SKM-1 treated with dmso at 0.1 percent for 144 hours (cell line): ENCODE measurements around the gene ATXN7.
A peak's percentile ranks its signal among the peaks of the same experiment; 100 is the strongest.

Experiments used
- DNase-seq: peaks from one replicate; lab custom pipeline; 2025; ENCODE audit not compliant: unreplicated experiment; lab: John Stamatoyannopoulos, UW

The ATXN7 gene

GRCh38 chr3:63905731-63906620 is 42.3 kb downstream of the ATXN7 start:
- no peak for DNase-seq

GRCh38 chr3:63908081-63908736 is 44.5 kb downstream of the ATXN7 start:
- no peak for DNase-seq

GRCh38 chr3:63908776-63909175 is 45.1 kb downstream of the ATXN7 start:
- no peak for DNase-seq

- no peak for DNase-seq
These were observed 45.8 kb downstream of the ATXN7 start for GRCh38 chr3:63909431-63909830.

- DNase-seq: no peak
These were observed 46.3 kb downstream of the ATXN7 start for GRCh38 chr3:63910001-63910400.

- no peak for DNase-seq
These were observed 47.2 kb downstream of the ATXN7 start for GRCh38 chr3:63910891-63911290.

- no peak for DNase-seq
These were observed 47.8 kb downstream of the ATXN7 start for GRCh38 chr3:63911509-63911872.

- DNase-seq: peak; percentile 79
These were observed 48.5 kb downstream of the ATXN7 start, which contains the start of gene SCAANT1 for GRCh38 chr3:63911873-63912767. Gene SCAANT1, minus strand, starts transcription at chr3:63912383.

- DNase-seq: no peak
These were observed 49.3 kb downstream of the ATXN7 start for GRCh38 chr3:63912768-63913588.

GRCh38 chr3:63914312-63914711 is 50.6 kb downstream of the ATXN7 start:
- DNase-seq: no peak

GRCh38 chr3:63918321-63918720 is 54.7 kb downstream of the ATXN7 start:
- DNase-seq: no peak

- no peak for DNase-seq
These were observed 56.3 kb downstream of the ATXN7 start for GRCh38 chr3:63920001-63920400.

GRCh38 chr3:63921741-63922482 is 58.2 kb downstream of the ATXN7 start:
- DNase-seq: peak; percentile 80

- DNase-seq: no peak
These were observed 59.0 kb downstream of the ATXN7 start for GRCh38 chr3:63922491-63923199.

GRCh38 chr3:63926309-63926708 is 62.6 kb downstream of the ATXN7 start:
- no peak for DNase-seq

GRCh38 chr3:63927422-63928280 is 64.0 kb downstream of the ATXN7 start:
- DNase-seq: no peak

GRCh38 chr3:63931290-63931689 is 67.6 kb downstream of the ATXN7 start:
- no peak for DNase-seq

GRCh38 chr3:63932509-63933212 is 69.0 kb downstream of the ATXN7 start:
- DNase-seq: no peak
